ENCODE measurements around the gene ITPA. TPM values are rescaled to one million over a fixed set of nuclear protein-coding genes. Genes with fewer than 3 reads are reported as not detected.
"Not testable (repeated sequence)": the region's sequence is repeated elsewhere in the genome, so short reads cannot be mapped to it uniquely, and the experiment has no call there.

Gene ITPA
- total and polyA plus RNA-seq, 5 donors from 2014 or later: 51.1 to 97.1 (median 82.1) TPM

GRCh38 chr20:3213226-3213625 lies 3.9 kb downstream of the ITPA start:
- no peaks in the 10 kb centered on the region for H3K27me3 ChIP-seq (ENCODE audit: control insufficient read depth, insufficient read depth, low read length)
- no peak overlapping the region for H3K27ac ChIP-seq (ENCODE audit: insufficient read depth, low read length, poor library complexity, severe bottlenecking)
- H3K9me3 ChIP-seq (ENCODE audit: control insufficient read depth in 2 of 2, low read length in 2 of 2): no peaks in the 10 kb centered on the region
- H3K4me3 Mint-ChIP-seq: peak overlapping the region in 2 of 4 donors; percentile 35 to 57
- no peak overlapping the region for H3K27ac Mint-ChIP-seq
- peaks cover 18% of the 10 kb centered on the region for H3K36me3 ChIP-seq (ENCODE audit: control insufficient read depth, insufficient read depth, low read length)
- H3K4me3 ChIP-seq (ENCODE audit: low read depth, low read length): no peak overlapping the region
- no peak for DNase-seq
- H3K9me3 Mint-ChIP-seq: peaks cover 0 to 2% (median 0%) of the 10 kb centered on the region in 7 donors
- H3K4me1 ChIP-seq (ENCODE audit: control insufficient read depth, insufficient read depth, low read length, poor library complexity, severe bottlenecking): peaks cover 19% of the 10 kb centered on the region
- H3K27me3 Mint-ChIP-seq: no peaks in the 10 kb centered on the region
- ATAC-seq (ENCODE audit: low read depth in 2 of 2): no peak
- peaks cover 5 to 43% (median 25%) of the 10 kb centered on the region in 4 donors for H3K4me1 Mint-ChIP-seq
- H3K36me3 Mint-ChIP-seq: peaks cover 14% of the 10 kb centered on the region

GRCh38 chr20:3215359-3215917 lies 6.1 kb downstream of the ITPA start:
- Mint-ChIP-seq H3K4me1 (peaks cover 5 to 28% (median 12%) of the 10 kb centered on the region in 4 donors), H3K36me3 (peaks cover 14% of the 10 kb centered on the region)
- H3K27me3 ChIP-seq (ENCODE audit: control insufficient read depth, insufficient read depth, low read length); H3K27me3 Mint-ChIP-seq; H3K4me3 Mint-ChIP-seq; ATAC-seq (ENCODE audit: low read depth in 2 of 2); H3K4me3 ChIP-seq (ENCODE audit: low read depth, low read length); H3K27ac ChIP-seq (ENCODE audit: insufficient read depth, low read length, poor library complexity, severe bottlenecking); H3K9me3 ChIP-seq (ENCODE audit: control insufficient read depth in 2 of 2, low read length in 2 of 2); DNase-seq; H3K27ac Mint-ChIP-seq; H3K9me3 Mint-ChIP-seq: not testable (repeated sequence)
- H3K36me3 ChIP-seq (ENCODE audit: control insufficient read depth, insufficient read depth, low read length): peaks cover 20% of the 10 kb centered on the region
- peaks cover 11% of the 10 kb centered on the region for H3K4me1 ChIP-seq (ENCODE audit: control insufficient read depth, insufficient read depth, low read length, poor library complexity, severe bottlenecking)

- H3K27me3 Mint-ChIP-seq: no peaks in the 10 kb centered on the region
- DNase-seq (peak; percentile 47 to 78 (median 70)), ATAC-seq (ENCODE audit: low read depth in 2 of 2) (peak; percentile 78 to 82)
- H3K9me3 Mint-ChIP-seq: no peaks in the 10 kb centered on the region
- H3K4me3 Mint-ChIP-seq: no peak overlapping the region
- H3K4me1 ChIP-seq (ENCODE audit: control insufficient read depth, insufficient read depth, low read length, poor library complexity, severe bottlenecking): peaks cover 16% of the 10 kb centered on the region
- H3K27me3 ChIP-seq (ENCODE audit: control insufficient read depth, insufficient read depth, low read length): no peaks in the 10 kb centered on the region
- no peak overlapping the region for H3K27ac ChIP-seq (ENCODE audit: insufficient read depth, low read length, poor library complexity, severe bottlenecking)
- H3K4me1 Mint-ChIP-seq: peaks cover 0 to 27% (median 7%) of the 10 kb centered on the region in 4 donors
- no peaks in the 10 kb centered on the region for H3K9me3 ChIP-seq (ENCODE audit: control insufficient read depth in 2 of 2, low read length in 2 of 2)
- peaks cover 40% of the 10 kb centered on the region for H3K36me3 ChIP-seq (ENCODE audit: control insufficient read depth, insufficient read depth, low read length)
- H3K4me3 ChIP-seq (ENCODE audit: low read depth, low read length): no peak overlapping the region
- H3K36me3 Mint-ChIP-seq: peaks cover 11% of the 10 kb centered on the region
- H3K27ac Mint-ChIP-seq: no peak overlapping the region
Observed at GRCh38 chr20:3218307-3218988, 9.2 kb downstream of the ITPA start.

GRCh38 chr20:3221398-3222226 lies 12.3 kb downstream of the ITPA start:
- Mint-ChIP-seq H3K4me1 (peaks cover 0 to 35% (median 6%) of the 10 kb centered on the region in 4 donors), H3K27me3 (no peaks in the 10 kb centered on the region), H3K27ac (peak overlapping the region in 2 of 3 donors; percentile 12 to 76), H3K9me3 (no peaks in the 10 kb centered on the region), H3K36me3 (peaks cover 6% of the 10 kb centered on the region), H3K4me3 (no peak overlapping the region)
- DNase-seq (no peak), ATAC-seq (ENCODE audit: low read depth in 2 of 2) (no peak)
- H3K27me3 ChIP-seq (ENCODE audit: control insufficient read depth, insufficient read depth, low read length): no peaks in the 10 kb centered on the region
- H3K27ac ChIP-seq (ENCODE audit: insufficient read depth, low read length, poor library complexity, severe bottlenecking): no peak overlapping the region
- peaks cover 28% of the 10 kb centered on the region for H3K36me3 ChIP-seq (ENCODE audit: control insufficient read depth, insufficient read depth, low read length)
- peaks cover 19% of the 10 kb centered on the region for H3K4me1 ChIP-seq (ENCODE audit: control insufficient read depth, insufficient read depth, low read length, poor library complexity, severe bottlenecking)
- H3K9me3 ChIP-seq (ENCODE audit: control insufficient read depth in 2 of 2, low read length in 2 of 2): no peaks in the 10 kb centered on the region
- no peak overlapping the region for H3K4me3 ChIP-seq (ENCODE audit: low read depth, low read length)

GRCh38 chr20:3222635-3223600 lies 13.6 kb downstream of the ITPA start:
- peak in 2 of 3 donors; percentile 51 to 86 for DNase-seq

GRCh38 chr20:3223651-3223993 lies 14.3 kb downstream of the ITPA start:
- Mint-ChIP-seq H3K4me1 (peaks cover 0 to 31% (median 6%) of the 10 kb centered on the region in 4 donors), H3K4me3 (peak overlapping the region in 2 of 4 donors; percentile 21 to 61), H3K27me3 (no peaks in the 10 kb centered on the region), H3K9me3 (no peaks in the 10 kb centered on the region), H3K36me3 (peaks cover 6% of the 10 kb centered on the region), H3K27ac (peak overlapping the region in 2 of 3 donors; percentile 64 to 78)
- Histone ChIP-seq H3K27me3 (ENCODE audit: control insufficient read depth, insufficient read depth, low read length) (no peaks in the 10 kb centered on the region), H3K4me3 (ENCODE audit: low read depth, low read length) (no peak overlapping the region), H3K4me1 (ENCODE audit: control insufficient read depth, insufficient read depth, low read length, poor library complexity, severe bottlenecking) (peaks cover 14% of the 10 kb centered on the region), H3K27ac (ENCODE audit: insufficient read depth, low read length, poor library complexity, severe bottlenecking) (no peak overlapping the region), H3K9me3 (ENCODE audit: control insufficient read depth in 2 of 2, low read length in 2 of 2) (no peaks in the 10 kb centered on the region), H3K36me3 (ENCODE audit: control insufficient read depth, insufficient read depth, low read length) (peaks cover 28% of the 10 kb centered on the region)
- DNase-seq (no peak), ATAC-seq (ENCODE audit: low read depth in 2 of 2) (no peak)

More at GRCh38 chr20:3222635-3223600, 13.6 kb downstream of the ITPA start:
- Histone ChIP-seq H3K4me3 (ENCODE audit: low read depth, low read length) (no peak overlapping the region), H3K27ac (ENCODE audit: insufficient read depth, low read length, poor library complexity, severe bottlenecking) (no peak overlapping the region), H3K4me1 (ENCODE audit: control insufficient read depth, insufficient read depth, low read length, poor library complexity, severe bottlenecking) (peaks cover 19% of the 10 kb centered on the region), H3K36me3 (ENCODE audit: control insufficient read depth, insufficient read depth, low read length) (peaks cover 28% of the 10 kb centered on the region), H3K9me3 (ENCODE audit: control insufficient read depth in 2 of 2, low read length in 2 of 2) (no peaks in the 10 kb centered on the region), H3K27me3 (ENCODE audit: control insufficient read depth, insufficient read depth, low read length) (no peaks in the 10 kb centered on the region)
- Mint-ChIP-seq H3K27me3 (no peaks in the 10 kb centered on the region), H3K4me1 (peaks cover 0 to 35% (median 6%) of the 10 kb centered on the region in 4 donors), H3K9me3 (no peaks in the 10 kb centered on the region), H3K4me3 (peak overlapping the region in 2 of 4 donors; percentile 32 to 61), H3K27ac (peak overlapping the region; percentile 64 to 78 (median 78)), H3K36me3 (peaks cover 6% of the 10 kb centered on the region)
- peak; percentile 66 to 81 for ATAC-seq (ENCODE audit: low read depth in 2 of 2)
